IMR-90 (cell line): Measurements from ENCODE around the gene DBN1. TPM values are rescaled to one million over a fixed set of nuclear protein-coding genes. Genes with fewer than 3 reads are reported as not detected.

Experiments used
- ATAC-seq: fragments of 200-7000 bp; cut with Tn5 transposase; 2 replicates; pipeline ENCODE4 v1.9.1; 2020; ENCODE audit warnings: low read depth, mild to moderate bottlenecking, moderate library complexity
- BruUV-seq: library from RNA; stranded (reverse); fragments of 400-500 nt; replicated peaks from 2 replicates; lab custom pipeline; 2021; lab: Mats Ljungman, UMichigan
- CTCF ChIA-PET: fragments of 300-600 bp; formaldehyde crosslinking; extraction: SDS; loops from one replicate; lab custom pipeline; 2021; ENCODE audit warnings: antibody characterized with exemption; lab: Yijun Ruan, JAX
- POLR2A ChIA-PET: fragments of 300-600 bp; sonication (Branson Sonifier 250); formaldehyde crosslinking; loops from one replicate; lab custom pipeline; 2022; ENCODE audit warnings: antibody characterized with exemption; ENCODE audit not compliant: unreplicated experiment; lab: Charles Lee
- DNase-seq: peaks from one replicate; pipeline ENCODE4 v3.0.0; 2013
- H2AFZ ChIP-seq: replicated peaks from 2 replicates; pipeline ENCODE3; 2013; ENCODE audit warnings: low read length, mild to moderate bottlenecking; ENCODE audit not compliant: poor library complexity
- H2AK5ac ChIP-seq: 2 replicates; pipeline ENCODE4 v1.6.1; 2013; ENCODE audit warnings: low read depth, low read length, inconsistent platforms
- H2AK9ac ChIP-seq: replicated peaks from 2 replicates; pipeline ENCODE3; 2013; ENCODE audit warnings: mild to moderate bottlenecking, low read depth, low read length, moderate library complexity; ENCODE audit not compliant: poor library complexity
- H2BK120ac ChIP-seq: 2 replicates; pipeline ENCODE4 v1.6.1; 2013; ENCODE audit warnings: low read depth, low read length, inconsistent platforms
- H2BK15ac ChIP-seq: 3 replicates; pipeline ENCODE4 v1.6.1; 2013; ENCODE audit warnings: low read depth, low read length, inconsistent platforms
- H2BK20ac ChIP-seq: 2 replicates; pipeline ENCODE4 v1.6.1; 2013; ENCODE audit warnings: low read depth, mild to moderate bottlenecking, inconsistent platforms, low read length, moderate library complexity
- H2BK5ac ChIP-seq: 2 replicates; pipeline ENCODE4 v1.6.1; 2013; ENCODE audit warnings: mild to moderate bottlenecking, low read depth, low read length, inconsistent platforms; ENCODE audit not compliant: poor library complexity, severe bottlenecking
- H3K14ac ChIP-seq: replicated peaks from 2 replicates; pipeline ENCODE4 v1.6.1; 2013; ENCODE audit warnings: low read depth, low read length, inconsistent platforms
- H3K18ac ChIP-seq: 2 replicates; pipeline ENCODE4 v1.6.1; 2013; ENCODE audit warnings: low read depth, low read length, control low read depth
- H3K23ac ChIP-seq: 2 replicates; pipeline ENCODE4 v1.6.1; 2013; ENCODE audit warnings: low read depth, low read length, inconsistent platforms
- H3K27ac ChIP-seq: 2 replicates; pipeline ENCODE4 v1.5.1; 2013; ENCODE audit warnings: mild to moderate bottlenecking, control low read depth, low read length; ENCODE audit not compliant: insufficient read depth
- H3K27me3 ChIP-seq: 2 replicates; pipeline ENCODE4 v1.6.1; 2013; ENCODE audit warnings: low read length; ENCODE audit not compliant: control insufficient read depth, insufficient read depth
- H3K36me3 ChIP-seq: 2 replicates; pipeline ENCODE4 v1.6.1; 2013; ENCODE audit warnings: low read length, mixed read lengths; ENCODE audit not compliant: control insufficient read depth, insufficient read depth
- H3K4ac ChIP-seq: 2 replicates; pipeline ENCODE4 v1.6.1; 2013; ENCODE audit warnings: low read depth, low read length, inconsistent platforms
- H3K4me1 ChIP-seq: 2 replicates; pipeline ENCODE4 v1.6.1; 2013; ENCODE audit warnings: low read length, mixed read lengths; ENCODE audit not compliant: control insufficient read depth, insufficient read depth
- H3K4me2 ChIP-seq: 2 replicates; pipeline ENCODE4 v1.6.1; 2013; ENCODE audit warnings: low read depth, mild to moderate bottlenecking, control low read depth, low read length, moderate library complexity
- H3K4me3 ChIP-seq: 2 replicates; pipeline ENCODE4 v1.5.1; 2013; ENCODE audit warnings: low read depth, mild to moderate bottlenecking, control low read depth, low read length, moderate library complexity; ENCODE audit not compliant: insufficient read depth
- H3K56ac ChIP-seq: 2 replicates; pipeline ENCODE4 v1.6.1; 2013; ENCODE audit warnings: low read length, inconsistent platforms; ENCODE audit not compliant: insufficient read depth; ENCODE audit errors: extremely low read depth
- H3K79me1 ChIP-seq, 2 experiments: 2 replicates each; pipeline ENCODE4 v1.6.1; 2013; ENCODE audit warnings: low read length in 2 of 2, inconsistent platforms in 1 of 2, low read depth in 1 of 2
- H3K9ac ChIP-seq: 2 replicates; pipeline ENCODE4 v1.6.1; 2013; ENCODE audit warnings: low read depth, low read length, control low read depth
- H3K9me1 ChIP-seq: 2 replicates; pipeline ENCODE4 v1.6.1; 2013; ENCODE audit warnings: low read length, inconsistent platforms; ENCODE audit not compliant: insufficient read depth
- H3K9me3 ChIP-seq: 2 replicates; pipeline ENCODE4 v1.6.1; 2013; ENCODE audit warnings: low read length; ENCODE audit not compliant: control insufficient read depth, insufficient read depth
- H4K20me1 ChIP-seq: 2 replicates; pipeline ENCODE4 v1.6.1; 2013; ENCODE audit warnings: low read length, inconsistent platforms; ENCODE audit not compliant: insufficient read depth
- H4K5ac ChIP-seq: 2 replicates; pipeline ENCODE4 v1.6.1; 2013; ENCODE audit warnings: mild to moderate bottlenecking, low read depth, low read length, control low read depth
- H4K8ac ChIP-seq, 2 experiments: 2 replicates each; pipeline ENCODE4 v1.6.1; 2013; ENCODE audit warnings: low read depth in 2 of 2, low read length in 2 of 2, control low read depth in 1 of 2, inconsistent platforms in 1 of 2
- H4K91ac ChIP-seq: 2 replicates; pipeline ENCODE4 v1.6.1; 2013; ENCODE audit warnings: low read depth, low read length, inconsistent platforms; ENCODE audit not compliant: insufficient read depth
- BHLHE40 ChIP-seq: fragments of 150-350 bp; IDR thresholded peaks from 2 replicates; pipeline ENCODE4 v1.6.1; 2016; ENCODE audit warnings: mild to moderate bottlenecking, low read depth, low read length
- CEBPB ChIP-seq: IDR thresholded peaks from 2 replicates; pipeline ENCODE4 v1.6.1; 2012; ENCODE audit warnings: low read depth, low read length, improper control_type of control experiment
- FOS ChIP-seq: fragments of 150-350 bp; IDR thresholded peaks from 2 replicates; pipeline ENCODE4 v1.6.1; 2016; ENCODE audit warnings: low read depth, low read length
- MAZ ChIP-seq: IDR thresholded peaks from 2 replicates; pipeline ENCODE4 v1.6.1; 2012; ENCODE audit warnings: low read depth, mild to moderate bottlenecking, low read length, improper control_type of control experiment, moderate library complexity, borderline replicate concordance
- MXI1 ChIP-seq: IDR thresholded peaks from 2 replicates; pipeline ENCODE4 v1.6.1; 2012; ENCODE audit warnings: low read depth, mild to moderate bottlenecking, low read length, moderate library complexity, borderline replicate concordance
- NFE2L2 ChIP-seq: fragments of 150-350 bp; IDR thresholded peaks from 2 replicates; pipeline ENCODE4 v1.6.1; 2016; ENCODE audit warnings: low read depth, mild to moderate bottlenecking, low read length
- POLR2A ChIP-seq: IDR thresholded peaks from 2 replicates; pipeline ENCODE4 v1.6.1; 2012; ENCODE audit warnings: mild to moderate bottlenecking, low read depth, low read length
- RCOR1 ChIP-seq: IDR thresholded peaks from 2 replicates; pipeline ENCODE4 v1.6.1; 2012; ENCODE audit warnings: mild to moderate bottlenecking, low read length, improper control_type of control experiment; ENCODE audit not compliant: insufficient replicate concordance
- RFX5 ChIP-seq: IDR thresholded peaks from 2 replicates; pipeline ENCODE4 v1.8.0; 2012; ENCODE audit warnings: low read depth, mild to moderate bottlenecking, low read length, moderate library complexity
- WGBS, 2 experiments: methylation state at CpG; one replicate each; pipeline versions ENCODE4 v1.1.5 to v1.1.7; 2013; ENCODE audit warnings: missing lambda C conversion rate in 2 of 2; ENCODE audit not compliant: insufficient read length in 1 of 2; ENCODE audit errors: extremely low coverage in 2 of 2; 5-methylcytosine and 5-hydroxymethylcytosine counted together
- dilution Hi-C: fragments of 300-500 bp; cut with HindIII; formaldehyde crosslinking; loops from one replicate; pipeline ENCODE4 v1.14.3; 2018; ENCODE audit warnings: low sequenced_read_pairs; ENCODE audit not compliant: unreplicated experiment
- in situ Hi-C: fragments of 300-500 bp; cut with MboI; formaldehyde crosslinking; loops from 3 replicates; pipeline ENCODE4 v1.14.3; 2019; ENCODE audit warnings: low sequenced_read_pairs, inconsistent platforms, mixed read lengths
- intact Hi-C: fragments of 100-400 bp; cut with micrococcal nuclease; formaldehyde crosslinking; loops from 2 replicates; pipeline ENCODE4 v1.10.0; 2022
- polyA plus RNA-seq, 3 experiments: library from polyadenylated mRNA; depleted of rRNA; stranded (reverse); fragments of >200 nt; gene quantifications; 2 replicates each; pipeline ENCODE4 v1.2.3, GENCODE V29; 2012; ENCODE audit warnings: low replicate concordance in 1 of 3
- total RNA-seq: library from RNA; depleted of rRNA; stranded (reverse); fragments of >200 nt; gene quantifications from 2 replicates; pipeline ENCODE4 v1.2.3, GENCODE V29; 2012
- TF ChIP-seq, protein P1 (sequence below): fragments of 150-350 bp; IDR thresholded peaks from 2 replicates; pipeline ENCODE4 v1.6.1; 2016; ENCODE audit warnings: low read depth, mild to moderate bottlenecking, low read length, moderate library complexity, borderline replicate concordance
- TF ChIP-seq, protein P2 (sequence below): fragments of 150-350 bp; IDR thresholded peaks from 2 replicates; pipeline ENCODE4 v1.6.1; 2017; ENCODE audit warnings: mild to moderate bottlenecking, antibody characterized with exemption, low read length, low read depth
- TF ChIP-seq, protein P3 (sequence below): conservative IDR thresholded peaks from 2 replicates; pipeline ENCODE4 v1.5.1; 2012; ENCODE audit warnings: mild to moderate bottlenecking, low read depth, low read length, improper control_type of control experiment

DBN1 gene
- total and polyA plus RNA-seq, 2 of the 4 experiments (the other 2 are of a cell fraction): 122 to 187 TPM

DNA sequence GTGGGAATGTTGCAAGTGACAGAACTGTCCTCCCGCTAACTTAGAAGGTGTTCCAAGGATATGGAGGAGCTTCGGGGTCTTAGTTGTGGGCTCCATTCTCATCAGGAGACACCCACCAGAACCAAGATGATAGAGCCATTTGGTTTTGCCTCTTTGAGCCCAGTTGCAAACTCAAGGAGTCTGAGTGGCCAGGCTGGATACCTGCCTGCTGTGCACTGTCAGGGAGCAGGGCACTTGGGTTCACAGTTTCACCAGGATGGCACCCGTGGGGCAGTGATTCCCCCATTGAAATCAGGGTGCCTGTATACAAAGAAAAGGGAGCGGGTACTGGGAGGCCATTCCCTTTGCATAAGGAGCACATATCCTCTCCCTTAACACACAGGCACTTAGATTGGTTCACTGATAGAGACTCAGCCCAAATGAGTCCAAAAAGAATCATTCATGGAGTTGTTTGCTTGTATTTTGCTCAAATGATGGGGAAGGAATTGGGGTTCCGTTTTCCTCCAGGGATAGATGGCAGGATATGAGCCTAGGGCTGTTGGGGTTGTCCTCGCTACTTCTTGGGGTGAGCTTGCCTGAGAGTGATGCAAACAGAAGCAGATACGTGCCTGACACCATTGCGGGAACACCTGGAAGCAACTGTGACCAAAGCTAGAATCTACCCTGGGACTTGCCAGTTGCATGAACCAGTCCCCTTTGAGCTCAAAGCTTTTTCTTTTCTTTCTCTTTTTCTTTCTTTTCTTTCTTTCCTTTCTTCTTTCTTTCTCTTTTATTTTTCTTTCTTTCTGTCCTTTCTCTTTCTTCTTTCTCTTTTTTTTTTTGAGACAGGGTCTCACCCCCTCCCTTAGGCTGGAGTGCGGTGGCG is 28.1 kb downstream of the DBN1 start:
- Histone ChIP-seq H4K20me1 (peaks cover 11% of the 10 kb centered on the region; the same call in 1 of the 2 replicates), H3K9ac (no peak overlapping the region), H2BK20ac (no peak overlapping the region), H3K18ac (no peak overlapping the region), H4K91ac (no peak overlapping the region), H3K4ac (no peak overlapping the region), H2AK5ac (no peak overlapping the region), H3K27me3 (no peaks in the 10 kb centered on the region), H2AFZ (no peak overlapping the region), H3K23ac (no peak overlapping the region), H3K4me1 (peaks cover 10% of the 10 kb centered on the region), H2BK5ac (no peak overlapping the region), H4K5ac (no peak overlapping the region), H3K36me3 (peaks cover 2% of the 10 kb centered on the region; the same call in 1 of the 2 replicates), H2AK9ac (no peak overlapping the region), H3K27ac (no peak overlapping the region), H3K79me1 (peaks cover 0 to 4% of the 10 kb centered on the region in 2 experiments; a peak in 1 of 4 replicates), H2BK15ac (no peak overlapping the region), H2BK120ac (no peak overlapping the region), H3K56ac (no peak overlapping the region), H3K9me3 (no peaks in the 10 kb centered on the region), H4K8ac (no peak overlapping the region), H3K4me3 (no peak overlapping the region), H3K14ac (no peak overlapping the region), H3K9me1 (peaks cover 4% of the 10 kb centered on the region; the same call in 1 of the 2 replicates), H3K4me2 (no peak overlapping the region)
- TF ChIP-seq MAZ (no peak), MXI1 (no peak), RCOR1 (no peak), BHLHE40 (no peak), POLR2A (no peak), FOS (no peak), RFX5 (no peak), CEBPB (no peak), NFE2L2 (no peak)
- TF ChIP-seq, protein P1, sequence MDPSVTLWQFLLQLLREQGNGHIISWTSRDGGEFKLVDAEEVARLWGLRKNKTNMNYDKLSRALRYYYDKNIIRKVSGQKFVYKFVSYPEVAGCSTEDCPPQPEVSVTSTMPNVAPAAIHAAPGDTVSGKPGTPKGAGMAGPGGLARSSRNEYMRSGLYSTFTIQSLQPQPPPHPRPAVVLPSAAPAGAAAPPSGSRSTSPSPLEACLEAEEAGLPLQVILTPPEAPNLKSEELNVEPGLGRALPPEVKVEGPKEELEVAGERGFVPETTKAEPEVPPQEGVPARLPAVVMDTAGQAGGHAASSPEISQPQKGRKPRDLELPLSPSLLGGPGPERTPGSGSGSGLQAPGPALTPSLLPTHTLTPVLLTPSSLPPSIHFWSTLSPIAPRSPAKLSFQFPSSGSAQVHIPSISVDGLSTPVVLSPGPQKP: no peak
- TF ChIP-seq, protein P2, sequence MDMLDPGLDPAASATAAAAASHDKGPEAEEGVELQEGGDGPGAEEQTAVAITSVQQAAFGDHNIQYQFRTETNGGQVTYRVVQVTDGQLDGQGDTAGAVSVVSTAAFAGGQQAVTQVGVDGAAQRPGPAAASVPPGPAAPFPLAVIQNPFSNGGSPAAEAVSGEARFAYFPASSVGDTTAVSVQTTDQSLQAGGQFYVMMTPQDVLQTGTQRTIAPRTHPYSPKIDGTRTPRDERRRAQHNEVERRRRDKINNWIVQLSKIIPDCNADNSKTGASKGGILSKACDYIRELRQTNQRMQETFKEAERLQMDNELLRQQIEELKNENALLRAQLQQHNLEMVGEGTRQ: no peak
- TF ChIP-seq, protein P3, sequence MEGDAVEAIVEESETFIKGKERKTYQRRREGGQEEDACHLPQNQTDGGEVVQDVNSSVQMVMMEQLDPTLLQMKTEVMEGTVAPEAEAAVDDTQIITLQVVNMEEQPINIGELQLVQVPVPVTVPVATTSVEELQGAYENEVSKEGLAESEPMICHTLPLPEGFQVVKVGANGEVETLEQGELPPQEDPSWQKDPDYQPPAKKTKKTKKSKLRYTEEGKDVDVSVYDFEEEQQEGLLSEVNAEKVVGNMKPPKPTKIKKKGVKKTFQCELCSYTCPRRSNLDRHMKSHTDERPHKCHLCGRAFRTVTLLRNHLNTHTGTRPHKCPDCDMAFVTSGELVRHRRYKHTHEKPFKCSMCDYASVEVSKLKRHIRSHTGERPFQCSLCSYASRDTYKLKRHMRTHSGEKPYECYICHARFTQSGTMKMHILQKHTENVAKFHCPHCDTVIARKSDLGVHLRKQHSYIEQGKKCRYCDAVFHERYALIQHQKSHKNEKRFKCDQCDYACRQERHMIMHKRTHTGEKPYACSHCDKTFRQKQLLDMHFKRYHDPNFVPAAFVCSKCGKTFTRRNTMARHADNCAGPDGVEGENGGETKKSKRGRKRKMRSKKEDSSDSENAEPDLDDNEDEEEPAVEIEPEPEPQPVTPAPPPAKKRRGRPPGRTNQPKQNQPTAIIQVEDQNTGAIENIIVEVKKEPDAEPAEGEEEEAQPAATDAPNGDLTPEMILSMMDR: no peak
- WGBS, 2 experiments: 37% methylated on average over 2 of the region's 10 CpGs; no CpG with 5 or more reads in 1 of the 2 experiments
- dilution Hi-C loops (no loop called here), intact Hi-C loops (no loop called here), in situ Hi-C loops (loop anchor here (5.0 kb wide), 2 partner anchors 38 to 133 kb away; partner anchors contain the start of genes F12 and MXD3)
- ChIA-PET CTCF (interaction anchor here (0.6 to 4.7 kb wide), 7 partner anchors 9 to 78 kb away, joined by 3 to 28 read pairs (median 3); no protein-coding TSS in a partner anchor), POLR2A (no interaction called here)
- DNase-seq (no peak), ATAC-seq (no peak)
- BruUV-seq: no TSS peak
